Mesothelial cell of epicardium (in vitro differentiated cells): ENCODE measurements around the gene KLF11. TPM values are rescaled to one million over a fixed set of nuclear protein-coding genes. Genes with fewer than 3 reads are reported as not detected.

Source experiments
- DNase-seq, 2 experiments: peaks; one replicate each; pipeline ENCODE4 v3.0.0; 2021; ENCODE audit warnings: low spot score in 2 of 2; ENCODE audit not compliant: unreplicated experiment in 2 of 2
- H3K27ac Mint-ChIP-seq: 2 replicates; pipeline ENCODE4 v1.8.0; 2021; ENCODE audit warnings: mixed read lengths
- H3K27me3 Mint-ChIP-seq: 2 replicates; pipeline ENCODE4 v1.8.0; 2021; ENCODE audit warnings: low read depth, mixed read lengths
- H3K36me3 Mint-ChIP-seq: 2 replicates; pipeline ENCODE4 v1.8.0; 2021; ENCODE audit warnings: mixed read lengths
- H3K4me1 Mint-ChIP-seq: 2 replicates; pipeline ENCODE4 v1.8.0; 2021; ENCODE audit warnings: mixed read lengths
- H3K4me3 Mint-ChIP-seq: 2 replicates; pipeline ENCODE4 v1.8.0; 2021; ENCODE audit warnings: mild to moderate bottlenecking, moderate library complexity, mixed read lengths
- H3K9me3 Mint-ChIP-seq: 2 replicates; pipeline ENCODE4 v1.8.0; 2021; ENCODE audit warnings: mixed read lengths
- total RNA-seq: library from RNA; stranded (reverse); gene quantifications from 3 replicates; pipeline ENCODE4 v1.2.1, GENCODE V29; 2021
- TF ChIP-seq, protein P1 (sequence below): fragments of 200-600 bp; sonication (generic); IDR thresholded peaks from one replicate; pipeline ENCODE4 v1.5.0; 2021; ENCODE audit warnings: antibody characterized with exemption; ENCODE audit not compliant: unreplicated experiment

Gene KLF11
- total RNA-seq, 1 donor from 2014 or later, result 15.8 TPM

DNA sequence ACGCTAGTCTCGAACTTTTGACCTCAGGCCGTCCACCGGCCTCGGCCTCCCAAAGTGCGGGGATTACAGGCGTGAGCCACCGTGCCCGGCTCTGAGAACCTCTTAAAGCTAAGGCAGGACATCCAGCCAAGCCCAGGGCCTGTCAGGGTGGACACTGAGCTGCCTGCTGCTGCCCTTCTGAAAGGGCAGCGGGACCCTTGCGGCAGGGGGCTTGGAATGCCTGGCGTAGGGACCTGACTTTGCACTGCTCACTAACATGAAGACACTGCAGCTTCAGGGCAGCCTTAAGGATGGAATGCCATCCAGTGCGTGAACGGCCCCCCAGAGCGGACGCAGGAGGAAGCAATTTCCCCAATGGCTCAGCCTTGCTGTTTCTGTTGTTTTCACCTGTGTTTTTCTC, 27.8 kb downstream of the KLF11 start:
- TF ChIP-seq, protein P1, sequence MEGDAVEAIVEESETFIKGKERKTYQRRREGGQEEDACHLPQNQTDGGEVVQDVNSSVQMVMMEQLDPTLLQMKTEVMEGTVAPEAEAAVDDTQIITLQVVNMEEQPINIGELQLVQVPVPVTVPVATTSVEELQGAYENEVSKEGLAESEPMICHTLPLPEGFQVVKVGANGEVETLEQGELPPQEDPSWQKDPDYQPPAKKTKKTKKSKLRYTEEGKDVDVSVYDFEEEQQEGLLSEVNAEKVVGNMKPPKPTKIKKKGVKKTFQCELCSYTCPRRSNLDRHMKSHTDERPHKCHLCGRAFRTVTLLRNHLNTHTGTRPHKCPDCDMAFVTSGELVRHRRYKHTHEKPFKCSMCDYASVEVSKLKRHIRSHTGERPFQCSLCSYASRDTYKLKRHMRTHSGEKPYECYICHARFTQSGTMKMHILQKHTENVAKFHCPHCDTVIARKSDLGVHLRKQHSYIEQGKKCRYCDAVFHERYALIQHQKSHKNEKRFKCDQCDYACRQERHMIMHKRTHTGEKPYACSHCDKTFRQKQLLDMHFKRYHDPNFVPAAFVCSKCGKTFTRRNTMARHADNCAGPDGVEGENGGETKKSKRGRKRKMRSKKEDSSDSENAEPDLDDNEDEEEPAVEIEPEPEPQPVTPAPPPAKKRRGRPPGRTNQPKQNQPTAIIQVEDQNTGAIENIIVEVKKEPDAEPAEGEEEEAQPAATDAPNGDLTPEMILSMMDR, result no peak
- Mint-ChIP-seq H3K27me3 (peaks cover 30% of the 10 kb centered on the region), H3K4me1 (peaks cover 4% of the 10 kb centered on the region), H3K36me3 (no peaks in the 10 kb centered on the region), H3K9me3 (peaks cover 9% of the 10 kb centered on the region), H3K4me3 (no peak overlapping the region), H3K27ac (no peak overlapping the region)
- DNase-seq, result no peak

DNA sequence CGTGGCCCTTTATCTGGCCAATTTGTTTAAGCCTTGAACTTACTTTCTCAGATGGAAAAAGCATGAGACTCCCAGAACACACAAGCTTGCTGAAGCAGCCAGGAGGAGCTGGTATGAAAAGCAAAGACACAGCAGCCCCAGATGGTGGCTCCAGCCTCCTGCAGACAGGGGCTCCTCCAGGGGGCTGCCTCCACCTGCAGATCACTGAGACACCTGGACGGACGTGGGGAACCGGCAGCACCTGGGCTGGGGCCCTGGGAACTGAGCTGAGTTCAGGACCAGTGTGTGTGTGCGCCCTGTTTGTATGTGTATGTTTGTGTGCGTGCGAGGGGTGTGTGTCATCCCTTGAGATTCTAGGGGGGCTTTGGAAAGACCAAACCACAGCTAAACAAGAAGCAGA, 28.2 kb downstream of the KLF11 start:
- H3K36me3 Mint-ChIP-seq, result no peaks in the 10 kb centered on the region
- no peak overlapping the region for H3K27ac Mint-ChIP-seq
- no peak overlapping the region for H3K4me3 Mint-ChIP-seq
- TF ChIP-seq, protein P1, result no peak
- DNase-seq, result no peak
- H3K9me3 Mint-ChIP-seq, result peaks cover 9% of the 10 kb centered on the region
- peaks cover 34% of the 10 kb centered on the region for H3K27me3 Mint-ChIP-seq
- H3K4me1 Mint-ChIP-seq, result peaks cover 4% of the 10 kb centered on the region

GRCh38 chr2:10072656-10073480, 29.5 kb downstream of the KLF11 start:
- Mint-ChIP-seq H3K36me3 (no peaks in the 10 kb centered on the region), H3K27me3 (peaks cover 47% of the 10 kb centered on the region), H3K27ac (no peak overlapping the region), H3K9me3 (peaks cover 5% of the 10 kb centered on the region), H3K4me1 (peaks cover 4% of the 10 kb centered on the region), H3K4me3 (no peak overlapping the region)
- TF ChIP-seq, protein P1, result peak; percentile 86
- DNase-seq, result peak; percentile 69 to 83

- no peak for DNase-seq
- no peak overlapping the region for H3K4me3 Mint-ChIP-seq
- H3K4me1 Mint-ChIP-seq, result peaks cover 4% of the 10 kb centered on the region
- no peak overlapping the region for H3K27ac Mint-ChIP-seq
- H3K36me3 Mint-ChIP-seq, result no peaks in the 10 kb centered on the region
- H3K27me3 Mint-ChIP-seq, result peaks cover 55% of the 10 kb centered on the region
- TF ChIP-seq, protein P1, result no peak
- no peaks in the 10 kb centered on the region for H3K9me3 Mint-ChIP-seq
Measured at GRCh38 chr2:10073706-10074105, 30.4 kb downstream of the KLF11 start.

- Mint-ChIP-seq H3K9me3 (no peaks in the 10 kb centered on the region), H3K36me3 (no peaks in the 10 kb centered on the region), H3K4me1 (peaks cover 9% of the 10 kb centered on the region), H3K27ac (no peak overlapping the region), H3K4me3 (no peak overlapping the region), H3K27me3 (peaks cover 62% of the 10 kb centered on the region)
- no peak for DNase-seq
- TF ChIP-seq, protein P1, result no peak
Measured at GRCh38 chr2:10075101-10075500, 31.8 kb downstream of the KLF11 start.
